ENCODE data around the gene ZKSCAN2.

Gene ZKSCAN2

GRCh38 chr16:25228372-25228771 is 29.3 kb downstream of the ZKSCAN2 start:
- TF ChIP-seq CTCF (IDR thresholded peaks at IDR 0.05; ENCODE audit: low read depth, low read length): no peak
- no peak for DNase-seq (ENCODE audit: low read depth in 2 of 2)

DNA sequence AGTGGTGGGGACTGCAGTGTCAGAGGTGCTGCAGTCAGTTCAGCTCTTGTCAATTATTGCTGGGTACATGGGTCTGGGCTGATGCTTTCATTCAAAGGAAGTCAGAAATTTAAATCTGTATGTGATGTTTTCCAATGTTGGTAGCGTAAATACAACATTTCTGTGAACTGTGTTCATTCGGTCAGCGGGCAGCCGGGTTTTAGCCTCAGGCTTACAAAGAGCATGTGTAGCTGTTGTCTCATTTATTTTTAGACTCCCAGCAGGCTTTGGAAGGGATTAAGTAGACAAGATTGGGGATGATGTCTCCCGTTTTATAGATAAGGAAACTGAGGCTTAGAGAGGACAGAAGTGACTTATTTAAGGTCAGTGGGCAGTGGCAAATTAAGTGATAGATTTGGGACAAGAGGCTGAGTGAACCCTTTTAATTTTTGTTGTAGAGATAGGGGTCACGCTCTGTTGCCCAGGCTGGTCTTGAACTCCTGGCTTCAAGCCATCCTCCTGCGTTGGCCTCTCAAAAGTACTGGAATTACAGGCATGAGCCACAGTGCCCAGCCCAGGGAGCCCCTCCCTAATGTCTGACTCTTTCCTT is 32.8 kb downstream of the ZKSCAN2 start:
- no peak overlapping the region for H3K4me3 ChIP-seq (replicated peaks in 1 of 2; ENCODE audit: low read depth in 2 of 2, low read length in 2 of 2)
- TF ChIP-seq CTCF (IDR thresholded peaks at IDR 0.05; ENCODE audit: low read depth, low read length): no peak
- DNase-seq (ENCODE audit: low read depth in 2 of 2): no peak

More at GRCh38 chr16:25228372-25228771, 29.3 kb downstream of the ZKSCAN2 start:
- H3K4me3 ChIP-seq (replicated peaks in 1 of 2; ENCODE audit: low read depth in 2 of 2, low read length in 2 of 2): no peak overlapping the region

DNA sequence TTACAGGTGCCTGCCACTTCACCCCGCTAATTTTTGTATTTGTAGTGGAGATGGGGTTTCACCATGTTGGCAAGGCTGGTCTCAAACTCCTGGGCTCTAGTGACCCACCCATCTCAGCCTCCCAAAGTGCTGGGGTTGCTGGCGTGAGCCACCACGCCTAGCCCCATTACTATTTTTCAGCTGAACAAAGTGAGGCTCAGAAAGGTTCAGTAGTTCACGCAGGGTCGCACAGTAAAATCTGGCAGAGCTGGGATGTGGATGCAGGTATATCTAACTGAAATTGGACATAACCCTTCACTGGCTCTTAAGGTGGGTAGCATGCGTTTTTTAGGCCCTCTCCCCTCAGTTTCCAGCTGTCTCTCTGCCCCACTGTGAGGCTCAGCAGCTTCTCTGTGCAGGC is 33.7 kb downstream of the ZKSCAN2 start:
- H3K4me3 ChIP-seq (replicated peaks in 1 of 2; ENCODE audit: low read depth in 2 of 2, low read length in 2 of 2): no peak overlapping the region
- DNase-seq (ENCODE audit: low read depth in 2 of 2): no peak
- TF ChIP-seq CTCF (IDR thresholded peaks at IDR 0.05; ENCODE audit: low read depth, low read length): no peak

DNA sequence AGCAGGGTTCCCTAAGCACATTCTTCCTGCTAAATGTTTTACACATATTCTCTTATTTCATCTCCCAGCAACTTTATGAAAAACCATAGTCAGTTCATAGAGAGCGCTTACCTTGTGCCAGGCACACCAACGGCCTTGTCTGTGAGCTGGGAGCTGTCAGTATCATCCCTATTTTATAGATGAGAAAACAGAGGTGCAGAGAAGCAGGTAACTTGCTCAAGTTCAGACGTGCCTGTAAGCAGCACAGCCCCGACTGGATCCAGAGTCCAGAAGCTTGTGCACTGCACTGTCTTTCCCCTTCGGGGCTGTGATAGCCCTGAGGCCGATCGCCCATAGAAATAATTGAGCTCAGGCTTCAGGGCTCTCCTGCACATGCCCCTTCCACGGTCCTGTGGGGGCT is 34.7 kb downstream of the ZKSCAN2 start:
- TF ChIP-seq CTCF (IDR thresholded peaks at IDR 0.05; ENCODE audit: low read depth, low read length): no peak
- H3K4me3 ChIP-seq (replicated peaks in 1 of 2; ENCODE audit: low read depth in 2 of 2, low read length in 2 of 2): no peak overlapping the region
- no peak for DNase-seq (ENCODE audit: low read depth in 2 of 2)

GRCh38 chr16:25219070-25219737 is 38.4 kb downstream of the ZKSCAN2 start:
- H3K4me3 ChIP-seq (replicated peaks in 1 of 2; ENCODE audit: low read depth in 2 of 2, low read length in 2 of 2): no peak overlapping the region
- no peak for DNase-seq (ENCODE audit: low read depth in 2 of 2)
- TF ChIP-seq CTCF (IDR thresholded peaks at IDR 0.05; ENCODE audit: low read depth, low read length): no peak

DNA sequence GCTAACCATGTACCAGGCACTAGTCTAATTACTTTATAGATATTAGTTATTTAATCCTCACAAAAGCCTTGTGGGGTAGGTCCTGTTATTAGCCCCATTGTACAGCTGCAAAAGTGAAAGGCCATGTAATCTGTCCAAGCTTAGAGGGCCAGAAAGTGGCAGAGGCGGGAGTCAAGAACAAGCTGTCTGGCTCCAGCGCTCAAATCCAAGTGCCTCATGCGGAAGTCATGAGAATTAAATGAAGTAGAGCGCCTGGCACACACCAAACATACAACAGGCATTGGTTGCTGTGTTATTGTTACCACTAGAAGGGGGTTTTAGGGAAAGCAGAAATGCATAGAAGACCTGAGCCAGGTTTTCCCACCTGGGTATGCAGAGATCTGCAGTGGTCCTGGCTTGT is 39.7 kb downstream of the ZKSCAN2 start:
- H3K4me3 ChIP-seq (replicated peaks in 1 of 2; ENCODE audit: low read depth in 2 of 2, low read length in 2 of 2): no peak overlapping the region
- DNase-seq (ENCODE audit: low read depth in 2 of 2): no peak
- no peak for TF ChIP-seq CTCF (IDR thresholded peaks at IDR 0.05; ENCODE audit: low read depth, low read length)

All from cardiac fibroblast (primary cell).